Gastroesophageal sphincter (tissue), 3 donors: Measurements from ENCODE around the gene DUSP9.

ENCODE experiments used
- CTCF ChIP-seq, 4 experiments: fragments of 200-600 bp in 2 of 4; fragments of 450-650 bp in 2 of 4; sonication (generic) in 1 of 4; IDR thresholded peaks; one replicate each; pipeline ENCODE4 v1.5.1; 2017 to 2019; ENCODE audit warnings: antibody characterized with exemption in 4 of 4, mild to moderate bottlenecking in 2 of 4, moderate library complexity in 2 of 4
- EP300 ChIP-seq: sonication (generic); formaldehyde crosslinking; IDR thresholded peaks from one replicate; pipeline ENCODE4 v1.6.1; 2017; ENCODE audit warnings: antibody characterized with exemption, mild to moderate bottlenecking
- POLR2A ChIP-seq, 2 donors: fragments of 450-650 bp; IDR thresholded peaks; one replicate each; pipeline ENCODE4 v1.6.1; 2017; ENCODE audit warnings: antibody characterized with exemption in 2 of 2, mild to moderate bottlenecking in 2 of 2, moderate library complexity in 1 of 2

GRCh38 chrX:153608376-153608775, 38.6 kb upstream of the DUSP9 start:
- TF ChIP-seq CTCF (IDR thresholded peaks at IDR 0.05) (no peak), EP300 (no peak), POLR2A (IDR thresholded peaks at IDR 0.05) (no peak)
